GM23338 (cell line): ENCODE data around the gene RELCH. TPM values are rescaled to one million over a fixed set of nuclear protein-coding genes. Genes with fewer than 3 reads are reported as not detected.

ENCODE experiments used
- ATAC-seq: fragments of 200-7000 bp; cut with Tn5 transposase; 3 replicates; pipeline ENCODE4 v1.9.1; 2020
- DNase-seq: peaks from one replicate; pipeline ENCODE4 v3.0.0-alpha.2; 2015; ENCODE audit warnings: low spot score
- H2AFZ ChIP-seq: fragments of 200-600 bp; sonication (generic); 2 replicates; pipeline ENCODE4 v1.8.0; 2016; ENCODE audit warnings: antibody characterized with exemption, mild to moderate bottlenecking, moderate library complexity
- H3F3A ChIP-seq: fragments of 200-600 bp; sonication (generic); replicated peaks from 2 replicates; pipeline ENCODE4 v1.8.0; 2017; ENCODE audit warnings: antibody characterized with exemption, mixed run types, low read depth
- H3K27ac ChIP-seq: fragments of 200-600 bp; sonication (generic); 2 replicates; pipeline ENCODE4 v1.6.1; 2016; ENCODE audit warnings: low read depth
- H3K27me3 ChIP-seq: fragments of 200-600 bp; sonication (generic); 2 replicates; pipeline ENCODE4 v1.8.0; 2016; ENCODE audit warnings: mild to moderate bottlenecking, mixed run types, moderate library complexity; ENCODE audit not compliant: insufficient read depth
- H3K36me3 ChIP-seq: fragments of 200-600 bp; sonication (generic); 2 replicates; pipeline ENCODE4 v1.8.0; 2016; ENCODE audit warnings: mild to moderate bottlenecking; ENCODE audit not compliant: insufficient read depth
- H3K4me1 ChIP-seq: fragments of 200-600 bp; sonication (generic); 2 replicates; pipeline ENCODE4 v1.8.0; 2016; ENCODE audit warnings: mild to moderate bottlenecking, moderate library complexity; ENCODE audit not compliant: insufficient read depth
- H3K4me2 ChIP-seq: fragments of 200-600 bp; sonication (generic); 2 replicates; pipeline ENCODE4 v1.7.1; 2017; ENCODE audit warnings: mixed run types
- H3K4me3 ChIP-seq: fragments of 200-600 bp; sonication (generic); 2 replicates; pipeline ENCODE4 v1.6.1; 2016; ENCODE audit warnings: mixed run types
- H3K79me2 ChIP-seq: fragments of 200-600 bp; sonication (generic); replicated peaks from 2 replicates; pipeline ENCODE4 v1.8.0; 2017; ENCODE audit warnings: mild to moderate bottlenecking; ENCODE audit not compliant: insufficient read depth
- H3K9me2 ChIP-seq: fragments of 200-600 bp; sonication (generic); 2 replicates; pipeline ENCODE4 v1.8.0; 2017; ENCODE audit not compliant: insufficient read depth
- H4K20me1 ChIP-seq: fragments of 200-600 bp; sonication (generic); replicated peaks from 2 replicates; pipeline ENCODE4 v1.8.0; 2017; ENCODE audit warnings: mild to moderate bottlenecking; ENCODE audit not compliant: insufficient read depth
- H3K27ac Mint-ChIP-seq: 2 replicates; pipeline ENCODE4 v1.8.0; 2020; ENCODE audit warnings: inconsistent platforms, mild to moderate bottlenecking, moderate library complexity, mixed read lengths
- H3K27me3 Mint-ChIP-seq: 3 replicates; pipeline ENCODE4 v1.8.0; 2022; ENCODE audit warnings: low read depth, mild to moderate bottlenecking, moderate library complexity, mixed read lengths, inconsistent platforms; ENCODE audit not compliant: insufficient read depth, poor library complexity
- H3K36me3 Mint-ChIP-seq: 3 replicates; pipeline ENCODE4 v1.8.0; 2021; ENCODE audit warnings: low read depth, mild to moderate bottlenecking, inconsistent platforms, moderate library complexity, mixed read lengths
- H3K4me1 Mint-ChIP-seq: 3 replicates; pipeline ENCODE4 v1.8.0; 2020; ENCODE audit warnings: mild to moderate bottlenecking, inconsistent platforms, mixed read lengths
- H3K4me3 Mint-ChIP-seq: 3 replicates; pipeline ENCODE4 v1.8.0; 2021; ENCODE audit warnings: moderate library complexity, mild to moderate bottlenecking, inconsistent platforms, mixed read lengths
- H3K9me3 Mint-ChIP-seq: 3 replicates; pipeline ENCODE4 v1.8.0; 2020; ENCODE audit warnings: moderate library complexity, mild to moderate bottlenecking, inconsistent platforms, mixed read lengths
- CREB1 ChIP-seq: fragments of 250-450 bp; sonication (Bioruptor Pico); IDR thresholded peaks from 2 replicates; pipeline ENCODE4 v1.5.0; 2020; ENCODE audit warnings: low read depth, mild to moderate bottlenecking, moderate library complexity
- CTCF ChIP-seq, 2 experiments: fragments of 200-600 bp in 1 of 2; sonication (generic) in 1 of 2; conservative IDR thresholded peaks; 2 replicates each; pipeline versions ENCODE4 v1.5.1 to v1.6.1; 2016 to 2017; ENCODE audit warnings: antibody characterized with exemption in 2 of 2, low read depth in 2 of 2, mild to moderate bottlenecking in 2 of 2, moderate library complexity in 1 of 2
- ETS1 ChIP-seq: IDR thresholded peaks from 2 replicates; pipeline ENCODE4 v1.6.1; 2016; ENCODE audit warnings: antibody characterized with exemption
- POLR2AphosphoS5 ChIP-seq: IDR thresholded peaks from 2 replicates; pipeline ENCODE4 v1.6.1; 2016; ENCODE audit warnings: antibody characterized with exemption, low read depth
- ZNF114 ChIP-seq: fragments of 250-450 bp; sonication (Bioruptor Pico); IDR thresholded peaks from 2 replicates; pipeline ENCODE4 v1.5.0; 2020; ENCODE audit warnings: mild to moderate bottlenecking, moderate library complexity
- ZNF331 ChIP-seq: fragments of 250-450 bp; sonication (Bioruptor Pico); IDR thresholded peaks from 2 replicates; pipeline ENCODE4 v1.5.0; 2020; ENCODE audit warnings: low read depth, mild to moderate bottlenecking, moderate library complexity
- polyA plus RNA-seq: library from polyadenylated mRNA; unstranded; fragments of >200 nt; fragmentation: Nextera tagmentation; extraction: Ambion mirVana; gene quantifications from 2 replicates; pipeline ENCODE4 v1.2.1, GENCODE V29; 2016
- total RNA-seq: library from RNA; depleted of rRNA; stranded (reverse); fragments of >200 nt; shearing (Covaris generic); gene quantifications from 2 replicates; pipeline ENCODE4 v1.2.3, GENCODE V29; 2014
- TF ChIP-seq, protein P1 (sequence below): fragments of 250-450 bp; sonication (Bioruptor Pico); IDR thresholded peaks from 2 replicates; pipeline ENCODE4 v1.5.0; 2020; ENCODE audit warnings: mild to moderate bottlenecking, moderate library complexity
- TF ChIP-seq, protein P2 (sequence below): IDR thresholded peaks from one replicate; pipeline ENCODE4 v1.6.1; 2018; ENCODE audit warnings: antibody characterized with exemption; ENCODE audit not compliant: unreplicated experiment

Gene RELCH
- total and polyA plus RNA-seq, 2 experiments from 2014 or later: 8.8 to 56.4 TPM

DNA sequence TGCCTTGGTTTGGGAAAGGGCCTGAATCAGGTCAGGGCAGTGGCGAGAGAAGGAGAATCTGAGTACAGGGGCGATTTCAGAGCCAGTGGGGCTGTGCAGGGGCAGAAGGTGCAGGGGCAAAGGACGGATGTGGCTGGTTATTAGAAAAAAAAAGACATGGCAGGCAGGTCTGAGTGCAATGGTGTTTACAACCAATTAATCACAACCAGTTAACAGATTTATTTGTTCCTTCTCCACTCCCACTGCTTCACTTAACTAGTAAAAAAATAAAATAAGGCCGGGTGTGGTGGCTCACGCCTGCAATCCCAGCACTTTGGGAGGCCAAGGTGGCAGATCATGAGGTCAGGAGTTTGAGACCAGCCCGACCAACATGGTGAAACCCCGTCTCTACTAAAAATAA lies 143.6 kb downstream of the RELCH start (continued):
- TF ChIP-seq, protein P1, sequence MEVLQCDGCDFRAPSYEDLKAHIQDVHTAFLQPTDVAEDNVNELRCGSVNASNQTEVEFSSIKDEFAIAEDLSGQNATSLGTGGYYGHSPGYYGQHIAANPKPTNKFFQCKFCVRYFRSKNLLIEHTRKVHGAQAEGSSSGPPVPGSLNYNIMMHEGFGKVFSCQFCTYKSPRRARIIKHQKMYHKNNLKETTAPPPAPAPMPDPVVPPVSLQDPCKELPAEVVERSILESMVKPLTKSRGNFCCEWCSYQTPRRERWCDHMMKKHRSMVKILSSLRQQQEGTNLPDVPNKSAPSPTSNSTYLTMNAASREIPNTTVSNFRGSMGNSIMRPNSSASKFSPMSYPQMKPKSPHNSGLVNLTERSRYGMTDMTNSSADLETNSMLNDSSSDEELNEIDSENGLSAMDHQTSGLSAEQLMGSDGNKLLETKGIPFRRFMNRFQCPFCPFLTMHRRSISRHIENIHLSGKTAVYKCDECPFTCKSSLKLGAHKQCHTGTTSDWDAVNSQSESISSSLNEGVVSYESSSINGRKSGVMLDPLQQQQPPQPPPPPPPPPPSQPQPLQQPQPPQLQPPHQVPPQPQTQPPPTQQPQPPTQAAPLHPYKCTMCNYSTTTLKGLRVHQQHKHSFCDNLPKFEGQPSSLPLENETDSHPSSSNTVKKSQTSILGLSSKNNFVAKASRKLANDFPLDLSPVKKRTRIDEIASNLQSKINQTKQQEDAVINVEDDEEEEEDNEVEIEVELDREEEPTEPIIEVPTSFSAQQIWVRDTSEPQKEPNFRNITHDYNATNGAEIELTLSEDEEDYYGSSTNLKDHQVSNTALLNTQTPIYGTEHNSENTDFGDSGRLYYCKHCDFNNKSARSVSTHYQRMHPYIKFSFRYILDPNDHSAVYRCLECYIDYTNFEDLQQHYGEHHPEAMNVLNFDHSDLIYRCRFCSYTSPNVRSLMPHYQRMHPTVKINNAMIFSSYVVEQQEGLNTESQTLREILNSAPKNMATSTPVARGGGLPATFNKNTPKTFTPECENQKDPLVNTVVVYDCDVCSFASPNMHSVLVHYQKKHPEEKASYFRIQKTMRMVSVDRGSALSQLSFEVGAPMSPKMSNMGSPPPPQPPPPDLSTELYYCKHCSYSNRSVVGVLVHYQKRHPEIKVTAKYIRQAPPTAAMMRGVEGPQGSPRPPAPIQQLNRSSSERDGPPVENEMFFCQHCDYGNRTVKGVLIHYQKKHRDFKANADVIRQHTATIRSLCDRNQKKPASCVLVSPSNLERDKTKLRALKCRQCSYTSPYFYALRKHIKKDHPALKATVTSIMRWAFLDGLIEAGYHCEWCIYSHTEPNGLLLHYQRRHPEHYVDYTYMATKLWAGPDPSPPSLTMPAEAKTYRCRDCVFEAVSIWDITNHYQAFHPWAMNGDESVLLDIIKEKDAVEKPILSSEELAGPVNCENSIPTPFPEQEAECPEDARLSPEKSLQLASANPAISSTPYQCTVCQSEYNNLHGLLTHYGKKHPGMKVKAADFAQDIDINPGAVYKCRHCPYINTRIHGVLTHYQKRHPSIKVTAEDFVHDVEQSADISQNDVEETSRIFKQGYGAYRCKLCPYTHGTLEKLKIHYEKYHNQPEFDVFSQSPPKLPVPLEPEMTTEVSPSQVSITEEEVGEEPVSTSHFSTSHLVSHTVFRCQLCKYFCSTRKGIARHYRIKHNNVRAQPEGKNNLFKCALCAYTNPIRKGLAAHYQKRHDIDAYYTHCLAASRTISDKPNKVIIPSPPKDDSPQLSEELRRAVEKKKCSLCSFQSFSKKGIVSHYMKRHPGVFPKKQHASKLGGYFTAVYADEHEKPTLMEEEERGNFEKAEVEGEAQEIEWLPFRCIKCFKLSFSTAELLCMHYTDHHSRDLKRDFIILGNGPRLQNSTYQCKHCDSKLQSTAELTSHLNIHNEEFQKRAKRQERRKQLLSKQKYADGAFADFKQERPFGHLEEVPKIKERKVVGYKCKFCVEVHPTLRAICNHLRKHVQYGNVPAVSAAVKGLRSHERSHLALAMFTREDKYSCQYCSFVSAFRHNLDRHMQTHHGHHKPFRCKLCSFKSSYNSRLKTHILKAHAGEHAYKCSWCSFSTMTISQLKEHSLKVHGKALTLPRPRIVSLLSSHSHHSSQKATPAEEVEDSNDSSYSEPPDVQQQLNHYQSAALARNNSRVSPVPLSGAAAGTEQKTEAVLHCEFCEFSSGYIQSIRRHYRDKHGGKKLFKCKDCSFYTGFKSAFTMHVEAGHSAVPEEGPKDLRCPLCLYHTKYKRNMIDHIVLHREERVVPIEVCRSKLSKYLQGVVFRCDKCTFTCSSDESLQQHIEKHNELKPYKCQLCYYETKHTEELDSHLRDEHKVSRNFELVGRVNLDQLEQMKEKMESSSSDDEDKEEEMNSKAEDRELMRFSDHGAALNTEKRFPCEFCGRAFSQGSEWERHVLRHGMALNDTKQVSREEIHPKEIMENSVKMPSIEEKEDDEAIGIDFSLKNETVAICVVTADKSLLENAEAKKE (CRISPR knock-in tag): no peak
- TF ChIP-seq ZNF114 (CRISPR knock-in tag) (no peak), CREB1 (CRISPR knock-in tag) (no peak), CTCF (conservative IDR thresholded peaks at IDR 0.05; ENCODE audit: low read depth in 2 of 2) (no peak), POLR2AphosphoS5 (no peak)

DNA sequence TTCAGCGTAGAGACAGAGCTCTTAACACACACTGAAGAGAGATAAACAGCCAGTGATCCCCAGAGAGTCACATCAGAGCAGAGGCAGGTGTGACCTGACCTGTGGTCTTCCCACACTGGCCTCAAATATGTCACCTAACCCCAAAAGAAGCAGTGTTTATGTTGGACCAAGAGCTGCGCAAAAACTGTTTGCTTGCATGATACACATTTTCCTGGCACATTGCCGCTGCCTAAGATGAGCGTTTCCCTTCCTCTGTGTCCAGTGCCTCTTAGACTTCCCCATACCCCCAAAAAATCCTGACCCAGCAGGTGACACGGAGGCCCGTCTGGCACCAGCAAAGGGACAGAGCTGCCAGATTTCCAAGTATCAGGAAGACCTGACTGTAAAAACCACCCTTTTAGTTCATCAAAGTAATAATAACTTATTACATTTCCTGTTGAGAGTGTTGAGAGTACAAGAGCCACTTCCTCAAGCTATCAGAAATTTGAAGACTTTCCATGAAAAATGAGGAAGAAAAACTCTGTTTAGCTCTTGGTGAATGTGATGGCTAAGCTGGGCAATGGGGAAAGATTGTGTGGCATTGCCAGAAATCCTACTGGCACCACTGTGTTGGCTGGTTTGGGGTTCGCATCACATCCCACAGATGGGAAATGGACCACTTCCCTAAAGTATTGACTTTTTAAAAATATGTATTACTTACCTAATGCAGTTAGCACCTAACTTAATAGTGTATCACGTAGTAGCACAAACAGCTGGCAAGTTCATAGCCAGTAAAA lies 144.7 kb downstream of the RELCH start:
- Histone ChIP-seq H3K36me3 (no peaks in the 10 kb centered on the region), H4K20me1 (peaks cover 5% of the 10 kb centered on the region), H3F3A (no peaks in the 10 kb centered on the region), H3K4me2 (no peak overlapping the region), H3K9me2 (no peaks in the 10 kb centered on the region), H3K27ac (no peak overlapping the region), H3K27me3 (peaks cover 14% of the 10 kb centered on the region), H3K4me1 (peaks cover 39% of the 10 kb centered on the region), H3K4me3 (no peak overlapping the region), H2AFZ (no peak overlapping the region), H3K79me2 (peaks cover 62% of the 10 kb centered on the region)
- Mint-ChIP-seq H3K9me3 (no peaks in the 10 kb centered on the region), H3K4me3 (no peak overlapping the region), H3K36me3 (no peaks in the 10 kb centered on the region), H3K27ac (no peak overlapping the region; the same call in 1 of the 2 replicates), H3K4me1 (peaks cover 49% of the 10 kb centered on the region), H3K27me3 (peaks cover 21% of the 10 kb centered on the region)
- TF ChIP-seq, protein P2, sequence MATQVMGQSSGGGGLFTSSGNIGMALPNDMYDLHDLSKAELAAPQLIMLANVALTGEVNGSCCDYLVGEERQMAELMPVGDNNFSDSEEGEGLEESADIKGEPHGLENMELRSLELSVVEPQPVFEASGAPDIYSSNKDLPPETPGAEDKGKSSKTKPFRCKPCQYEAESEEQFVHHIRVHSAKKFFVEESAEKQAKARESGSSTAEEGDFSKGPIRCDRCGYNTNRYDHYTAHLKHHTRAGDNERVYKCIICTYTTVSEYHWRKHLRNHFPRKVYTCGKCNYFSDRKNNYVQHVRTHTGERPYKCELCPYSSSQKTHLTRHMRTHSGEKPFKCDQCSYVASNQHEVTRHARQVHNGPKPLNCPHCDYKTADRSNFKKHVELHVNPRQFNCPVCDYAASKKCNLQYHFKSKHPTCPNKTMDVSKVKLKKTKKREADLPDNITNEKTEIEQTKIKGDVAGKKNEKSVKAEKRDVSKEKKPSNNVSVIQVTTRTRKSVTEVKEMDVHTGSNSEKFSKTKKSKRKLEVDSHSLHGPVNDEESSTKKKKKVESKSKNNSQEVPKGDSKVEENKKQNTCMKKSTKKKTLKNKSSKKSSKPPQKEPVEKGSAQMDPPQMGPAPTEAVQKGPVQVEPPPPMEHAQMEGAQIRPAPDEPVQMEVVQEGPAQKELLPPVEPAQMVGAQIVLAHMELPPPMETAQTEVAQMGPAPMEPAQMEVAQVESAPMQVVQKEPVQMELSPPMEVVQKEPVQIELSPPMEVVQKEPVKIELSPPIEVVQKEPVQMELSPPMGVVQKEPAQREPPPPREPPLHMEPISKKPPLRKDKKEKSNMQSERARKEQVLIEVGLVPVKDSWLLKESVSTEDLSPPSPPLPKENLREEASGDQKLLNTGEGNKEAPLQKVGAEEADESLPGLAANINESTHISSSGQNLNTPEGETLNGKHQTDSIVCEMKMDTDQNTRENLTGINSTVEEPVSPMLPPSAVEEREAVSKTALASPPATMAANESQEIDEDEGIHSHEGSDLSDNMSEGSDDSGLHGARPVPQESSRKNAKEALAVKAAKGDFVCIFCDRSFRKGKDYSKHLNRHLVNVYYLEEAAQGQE: no peak
- TF ChIP-seq ZNF114 (CRISPR knock-in tag) (no peak), ZNF331 (no peak), CREB1 (CRISPR knock-in tag) (no peak), CTCF (conservative IDR thresholded peaks at IDR 0.05; ENCODE audit: low read depth in 2 of 2) (no peak), ETS1 (no peak)
- DNase-seq (no peak), ATAC-seq (no peak)
